ENCODE measurements around the gene KNDC1. TPM values are rescaled to one million over a fixed set of nuclear protein-coding genes. Genes with fewer than 3 reads are reported as not detected.

Gene KNDC1
- total RNA-seq, 2 donors from 2014 or later, result 6.5 to 9.6 TPM

DNA sequence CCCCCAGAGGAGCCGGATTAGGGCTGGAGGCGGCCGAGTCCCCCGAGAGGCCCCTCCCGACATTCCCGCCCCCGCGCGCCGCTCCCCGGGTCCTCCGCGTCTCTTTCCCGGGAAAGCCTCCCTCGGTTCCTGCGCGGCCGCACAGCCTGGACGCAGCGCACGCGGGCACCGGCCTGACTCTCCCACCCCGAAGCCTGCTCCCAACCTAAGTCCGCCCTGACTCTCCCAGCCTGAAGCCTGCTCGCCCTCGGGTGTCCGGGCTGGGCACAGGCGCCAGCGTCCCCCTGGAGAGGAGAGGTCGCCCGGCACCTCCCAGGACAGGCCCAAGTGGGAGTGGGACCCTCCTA lies 77.2 kb downstream of the KNDC1 start:
- no peak overlapping the region for H3K27ac ChIP-seq (ENCODE audit: low read depth, low read length)
- H3K9ac ChIP-seq (ENCODE audit: extremely low read depth, low read length, poor library complexity, severe bottlenecking), result no peak overlapping the region
- Mint-ChIP-seq H3K4me1 (peaks cover 12% of the 10 kb centered on the region), H3K4me3 (peak overlapping the region; percentile 75), H3K36me3 (ENCODE audit: low read depth) (peaks cover 14% of the 10 kb centered on the region), H3K27me3 (ENCODE audit: insufficient read depth) (peaks cover 49% of the 10 kb centered on the region), H3K9me3 (no peaks in the 10 kb centered on the region), H3K27ac (no peak overlapping the region)
- DNase-seq, result no peak
- H3K27me3 ChIP-seq (ENCODE audit: control insufficient read depth, insufficient read depth, low read length, poor library complexity, severe bottlenecking), result peaks cover 61% of the 10 kb centered on the region
- H3K9me3 ChIP-seq (ENCODE audit: control insufficient read depth, low read length), result no peaks in the 10 kb centered on the region
- H3K4me3 ChIP-seq (ENCODE audit: low read length), result peak overlapping the region; percentile 79
- no peak for TF ChIP-seq CTCF (conservative IDR thresholded peaks at IDR 0.05)
- 0 to 1% methylated on average over 5 to 32 of the region's 32 CpGs for WGBS, 2 experiments (ENCODE audit: insufficient coverage in 1 of 2, insufficient read length in 1 of 2)
- H3K4me1 ChIP-seq (ENCODE audit: control insufficient read depth, insufficient read depth, low read length), result no peaks in the 10 kb centered on the region
- no peaks in the 10 kb centered on the region for H3K36me3 ChIP-seq (ENCODE audit: control insufficient read depth, insufficient read depth, low read length)

DNA sequence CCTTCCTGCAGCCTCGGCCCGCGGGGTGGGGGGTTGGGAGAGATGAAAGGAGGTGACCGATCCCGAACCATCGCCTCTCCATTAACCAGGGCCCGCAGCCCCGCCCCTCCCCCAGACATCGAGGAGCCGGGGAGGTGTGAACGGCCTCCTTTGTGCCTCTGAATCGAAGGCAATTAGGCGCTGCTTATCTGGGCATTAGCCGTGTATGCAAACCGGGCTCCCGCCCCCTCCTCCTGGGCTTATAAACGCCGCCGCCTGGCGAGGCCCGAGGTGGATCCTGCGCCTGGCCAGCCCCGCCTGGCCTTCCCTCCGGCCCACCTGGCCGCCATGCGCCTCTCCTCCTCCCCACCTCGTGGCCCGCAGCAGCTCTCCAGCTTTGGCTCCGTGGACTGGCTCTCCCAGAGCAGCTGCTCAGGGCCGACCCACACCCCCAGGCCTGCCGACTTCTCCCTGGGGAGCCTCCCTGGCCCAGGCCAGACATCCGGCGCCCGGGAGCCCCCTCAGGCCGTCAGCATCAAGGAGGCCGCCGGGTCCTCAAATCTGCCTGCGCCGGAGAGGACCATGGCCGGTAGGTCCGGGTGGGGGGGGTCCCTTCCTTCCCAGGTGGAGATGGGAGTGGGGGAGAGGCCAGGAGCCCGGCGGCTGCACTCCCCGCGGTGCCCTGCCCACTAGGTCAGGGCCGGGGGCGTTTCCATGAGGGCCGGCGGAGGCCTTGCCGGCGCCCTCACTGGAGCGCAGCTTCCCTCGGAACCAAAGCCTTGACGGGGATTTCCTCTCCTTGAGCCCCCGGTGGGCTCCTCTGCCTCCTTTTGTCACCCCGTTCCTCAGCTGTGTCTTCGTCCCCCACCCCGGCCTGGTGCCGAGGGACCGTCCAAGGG lies 77.8 kb downstream of the KNDC1 start, which contains the start of gene VENTX:
TSS of gene VENTX (plus strand) at position 268 of the 878 bp plus-strand sequence. CDS start at position 328, 60 bp downstream.
- Histone ChIP-seq H3K4me3 (ENCODE audit: low read length) (peak within 1 kb of the TSS; percentile 79), H3K36me3 (ENCODE audit: control insufficient read depth, insufficient read depth, low read length) (no peaks in the 10 kb centered on the region), H3K4me1 (ENCODE audit: control insufficient read depth, insufficient read depth, low read length) (no peaks in the 10 kb centered on the region), H3K27ac (ENCODE audit: low read depth, low read length) (no peak within 1 kb of the TSS), H3K27me3 (ENCODE audit: control insufficient read depth, insufficient read depth, low read length, poor library complexity, severe bottlenecking) (peaks cover 55% of the 10 kb centered on the region), H3K9ac (ENCODE audit: extremely low read depth, low read length, poor library complexity, severe bottlenecking) (peak within 1 kb of the TSS; percentile 41), H3K9me3 (ENCODE audit: control insufficient read depth, low read length) (no peaks in the 10 kb centered on the region)
- H3K27me3 Mint-ChIP-seq (ENCODE audit: insufficient read depth), result peaks cover 43% of the 10 kb centered on the region
- WGBS, 2 experiments (ENCODE audit: insufficient coverage in 1 of 2, insufficient read length in 1 of 2), result 1 to 3% methylated on average over 25 to 57 of the region's 60 CpGs
- peak within 1 kb of the TSS; percentile 39 for H3K27ac Mint-ChIP-seq
- peak within 1 kb of the TSS; percentile 75 for H3K4me3 Mint-ChIP-seq
- no peak for TF ChIP-seq CTCF (conservative IDR thresholded peaks at IDR 0.05)
- H3K4me1 Mint-ChIP-seq, result peaks cover 12% of the 10 kb centered on the region
- H3K9me3 Mint-ChIP-seq, result no peaks in the 10 kb centered on the region
- DNase-seq, result peak; percentile 99
- H3K36me3 Mint-ChIP-seq (ENCODE audit: low read depth), result peaks cover 14% of the 10 kb centered on the region

DNA sequence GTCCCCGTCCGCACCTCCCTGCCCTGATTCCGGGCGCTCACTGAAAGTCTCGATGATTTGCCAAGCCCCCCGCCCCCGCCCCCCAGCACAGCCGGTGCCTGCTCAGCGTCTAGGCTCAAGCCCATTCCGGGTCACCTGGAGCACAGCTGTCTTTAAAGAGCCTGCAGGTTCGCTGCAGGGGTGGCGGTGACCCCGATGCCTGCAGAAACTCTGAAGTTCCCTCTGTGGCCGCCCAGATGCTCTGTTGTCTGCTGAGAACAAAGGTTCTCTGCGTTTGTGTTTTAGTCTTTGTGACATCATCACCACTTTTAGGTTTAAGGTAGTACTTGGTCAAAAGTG lies 78.4 kb downstream of the KNDC1 start:
- no peak overlapping the region for H3K27ac ChIP-seq (ENCODE audit: low read depth, low read length)
- H3K4me1 ChIP-seq (ENCODE audit: control insufficient read depth, insufficient read depth, low read length), result no peaks in the 10 kb centered on the region
- 5% methylated on average over 11 to 15 of the region's 15 CpGs for WGBS, 2 experiments (ENCODE audit: insufficient coverage in 1 of 2, insufficient read length in 1 of 2)
- H3K9ac ChIP-seq (ENCODE audit: extremely low read depth, low read length, poor library complexity, severe bottlenecking), result peak overlapping the region; percentile 41
- H3K36me3 ChIP-seq (ENCODE audit: control insufficient read depth, insufficient read depth, low read length), result no peaks in the 10 kb centered on the region
- H3K4me3 ChIP-seq (ENCODE audit: low read length), result peak overlapping the region; percentile 79
- no peak for DNase-seq
- TF ChIP-seq CTCF (conservative IDR thresholded peaks at IDR 0.05), result no peak
- H3K9me3 Mint-ChIP-seq, result no peaks in the 10 kb centered on the region
- peaks cover 14% of the 10 kb centered on the region for H3K36me3 Mint-ChIP-seq (ENCODE audit: low read depth)
- no peaks in the 10 kb centered on the region for H3K9me3 ChIP-seq (ENCODE audit: control insufficient read depth, low read length)
- H3K27me3 Mint-ChIP-seq (ENCODE audit: insufficient read depth), result peaks cover 37% of the 10 kb centered on the region
- H3K27ac Mint-ChIP-seq, result peak overlapping the region; percentile 39
- peaks cover 49% of the 10 kb centered on the region for H3K27me3 ChIP-seq (ENCODE audit: control insufficient read depth, insufficient read depth, low read length, poor library complexity, severe bottlenecking)
- H3K4me3 Mint-ChIP-seq, result peak overlapping the region; percentile 75
- H3K4me1 Mint-ChIP-seq, result peaks cover 12% of the 10 kb centered on the region
